Amniotic epithelial cell (primary cell): ENCODE measurements around the gene TLCD4.
"Not testable (repeated sequence)": the region's sequence is repeated elsewhere in the genome, so short reads cannot be mapped to it uniquely, and the experiment has no call there.

Experiments
- DNase-seq: peaks from one replicate; pipeline ENCODE4 v3.0.0-alpha.2; 2010; ENCODE audit warnings: low read depth

The TLCD4 gene

DNA sequence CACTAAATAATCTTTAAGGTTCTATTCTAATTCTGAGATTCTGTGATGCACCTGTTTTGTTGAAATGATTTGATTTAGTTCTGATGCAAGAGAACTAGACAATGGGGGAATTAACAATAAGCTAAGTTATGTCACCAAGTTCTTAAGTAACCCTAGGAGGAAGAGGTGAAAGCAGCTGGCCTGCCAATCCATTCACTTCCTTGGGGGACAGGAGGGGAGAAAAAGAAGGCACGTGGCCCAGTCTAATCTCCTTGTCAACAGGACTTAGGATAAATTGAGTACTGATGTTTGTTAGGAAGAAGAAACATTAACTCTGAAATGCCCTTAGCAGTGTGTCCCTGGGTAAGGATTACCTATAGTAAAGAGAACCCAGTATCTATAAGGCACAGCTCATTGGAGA is 36.9 kb downstream of the TLCD4 start:
- no peak for DNase-seq

GRCh38 chr1:95165569-95165968 is 48.4 kb downstream of the TLCD4 start:
- DNase-seq = not testable (repeated sequence)
